IgD-negative memory B cell (primary cell): ENCODE measurements around the gene CD19. TPM values are rescaled to one million over a fixed set of nuclear protein-coding genes. Genes with fewer than 3 reads are reported as not detected.
"Not testable (repeated sequence)": the region's sequence is repeated elsewhere in the genome, so short reads cannot be mapped to it uniquely, and the experiment has no call there.

Experiments
- H3K27ac Mint-ChIP-seq, 3 donors: one replicate each; pipeline ENCODE4 v1.8.0; 2020 to 2022; ENCODE audit warnings: mild to moderate bottlenecking in 3 of 3, mixed read lengths in 3 of 3, moderate library complexity in 1 of 3
- H3K27me3 Mint-ChIP-seq: one replicate; pipeline ENCODE4 v1.8.0; 2021; ENCODE audit warnings: mixed read lengths
- H3K36me3 Mint-ChIP-seq: one replicate; pipeline ENCODE4 v1.8.0; 2020; ENCODE audit warnings: mild to moderate bottlenecking, mixed read lengths
- H3K4me1 Mint-ChIP-seq, 3 donors: one replicate each; pipeline ENCODE4 v1.8.0; 2020 to 2022; ENCODE audit warnings: mixed read lengths in 3 of 3, mild to moderate bottlenecking in 1 of 3
- H3K4me3 Mint-ChIP-seq, 4 donors: one replicate each; pipeline ENCODE4 v1.8.0; 2020 to 2022; ENCODE audit warnings: mild to moderate bottlenecking in 4 of 4, mixed read lengths in 4 of 4, moderate library complexity in 3 of 4
- H3K9me3 Mint-ChIP-seq, 3 donors: one replicate each; pipeline ENCODE4 v1.8.0; 2020 to 2021; ENCODE audit warnings: mixed read lengths in 3 of 3, mild to moderate bottlenecking in 1 of 3
- polyA plus RNA-seq: library from polyadenylated mRNA; unstranded; fragments of 300-500 nt; fragmentation: Illumina TruSeq; gene quantifications from one replicate; pipeline ENCODE4 v1.2.3, GENCODE V29; 2021

The CD19 gene
- polyA plus RNA-seq, 1 donor from 2014 or later: 185 TPM

DNA sequence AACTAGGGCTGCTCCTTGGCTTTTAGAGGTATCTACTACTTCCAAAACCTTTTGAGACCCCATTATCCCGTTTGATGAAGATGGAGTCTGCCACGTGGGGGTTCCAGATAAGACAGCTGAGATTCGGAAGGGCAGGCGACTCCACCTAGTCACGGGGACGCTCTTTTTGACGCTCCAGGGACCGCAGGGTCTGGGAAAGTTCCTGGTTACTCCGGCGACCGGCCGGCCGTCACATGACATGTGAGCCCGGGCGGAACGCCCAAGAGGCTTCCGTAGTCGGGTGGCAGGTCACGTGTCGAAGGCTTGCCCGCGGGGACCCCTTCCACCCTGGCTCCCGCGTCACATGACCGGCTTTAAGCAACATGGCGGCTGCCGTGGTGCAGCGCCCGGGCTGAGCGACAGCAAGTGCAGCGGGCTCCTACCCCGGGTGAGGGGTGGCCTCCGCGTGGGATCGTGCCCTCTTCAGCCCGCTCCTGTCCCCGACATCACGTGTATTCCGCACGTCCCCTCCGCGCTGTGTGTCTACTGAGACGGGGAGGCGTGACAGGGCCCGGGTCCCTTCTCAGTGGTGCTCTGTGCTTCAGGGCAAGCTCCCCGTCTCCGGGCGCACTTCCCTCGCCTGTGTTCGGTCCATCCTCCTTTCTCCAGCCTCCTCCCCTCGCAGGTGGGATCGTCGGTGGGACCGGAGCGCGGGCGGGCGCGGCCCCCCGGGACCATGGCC lies 42.8 kb downstream of the CD19 start, which contains the start of gene SPNS1:
SPNS1 (plus strand) TSS at position 342 of the 721 bp plus-strand sequence; CDS start at position 716, 374 bp downstream.
- Mint-ChIP-seq H3K27ac (peak within 1 kb of the TSS; percentile 94 to 98 (median 97)), H3K36me3 (peaks cover 1% of the 10 kb centered on the region), H3K9me3 (no peaks in the 10 kb centered on the region), H3K27me3 (no peaks in the 10 kb centered on the region), H3K4me1 (peaks cover 10 to 25% (median 19%) of the 10 kb centered on the region in 3 donors), H3K4me3 (peak within 1 kb of the TSS; percentile 93 to 99 (median 96))

GRCh38 chr16:28975158-28975599 lies 43.4 kb downstream of the CD19 start:
- Mint-ChIP-seq H3K4me3 (peak overlapping the region; percentile 93 to 99 (median 96)), H3K27ac (peak overlapping the region; percentile 94 to 98 (median 97)), H3K27me3 (no peaks in the 10 kb centered on the region)

DNA sequence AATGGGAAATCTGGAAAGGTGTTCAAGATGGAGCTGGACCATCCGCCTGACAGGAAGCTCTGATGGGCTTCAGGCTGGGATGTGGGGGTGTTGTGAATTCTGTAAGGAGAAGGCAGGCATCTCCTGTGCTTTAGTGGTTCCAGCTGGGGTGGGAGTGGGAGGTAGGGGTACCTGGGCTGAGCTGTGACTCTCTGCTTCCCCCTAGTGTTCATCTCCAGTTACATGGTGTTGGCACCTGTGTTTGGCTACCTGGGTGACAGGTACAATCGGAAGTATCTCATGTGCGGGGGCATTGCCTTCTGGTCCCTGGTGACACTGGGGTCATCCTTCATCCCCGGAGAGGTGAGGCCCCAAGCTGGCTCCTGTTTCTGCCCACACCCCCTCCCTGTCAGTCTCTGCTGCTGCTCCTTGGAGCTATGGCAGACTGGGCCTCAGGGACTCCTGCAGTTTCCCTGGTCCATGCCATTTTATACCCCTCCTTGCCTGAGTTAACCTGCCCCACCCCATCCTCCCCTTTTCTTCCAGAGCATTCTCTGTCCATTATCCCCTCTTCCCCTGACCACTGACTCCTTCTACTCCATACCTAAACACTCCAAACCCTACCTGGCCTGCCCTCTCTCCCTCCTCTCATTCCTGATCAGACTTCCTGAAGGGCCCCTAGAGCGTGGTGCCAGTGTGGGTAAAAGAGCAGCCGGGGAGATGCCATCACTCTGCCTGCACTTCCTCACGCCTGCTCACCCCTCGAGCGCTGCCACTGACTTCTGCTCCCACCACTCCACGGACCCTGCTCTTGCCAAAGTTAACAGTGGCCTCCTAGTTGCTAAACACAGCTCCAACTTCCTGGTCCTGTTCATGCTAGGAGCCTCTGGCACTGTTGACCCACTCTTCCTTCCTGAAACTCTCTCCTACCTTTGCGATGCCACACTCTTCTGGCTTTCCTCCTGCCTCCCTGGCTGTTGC lies 46.2 kb downstream of the CD19 start:
- Mint-ChIP-seq H3K27me3 (no peaks in the 10 kb centered on the region), H3K4me1 (peaks cover 11 to 25% (median 19%) of the 10 kb centered on the region in 3 donors), H3K27ac (peak overlapping the region in 2 of 3 donors; percentile 62 to 81), H3K9me3 (no peaks in the 10 kb centered on the region), H3K4me3 (peak overlapping the region in 2 of 4 donors; percentile 57 to 75), H3K36me3 (peaks cover 8% of the 10 kb centered on the region)

More at GRCh38 chr16:28975158-28975599, 43.4 kb downstream of the CD19 start:
- Mint-ChIP-seq H3K36me3 (peaks cover 1% of the 10 kb centered on the region), H3K4me1 (peaks cover 10 to 25% (median 19%) of the 10 kb centered on the region in 3 donors), H3K9me3 (no peaks in the 10 kb centered on the region)

- not testable (repeated sequence) for H3K4me3 Mint-ChIP-seq, H3K9me3 Mint-ChIP-seq, H3K27me3 Mint-ChIP-seq
- Mint-ChIP-seq H3K36me3 (peaks cover 20% of the 10 kb centered on the region), H3K4me1 (peaks cover 12 to 22% (median 16%) of the 10 kb centered on the region in 3 donors), H3K27ac (peak overlapping the region in 1 of 3 donors; percentile 58)
These were observed 48.6 kb downstream of the CD19 start for GRCh38 chr16:28980330-28980729.

- no peaks in the 10 kb centered on the region for H3K9me3 Mint-ChIP-seq
- H3K27ac Mint-ChIP-seq: peak overlapping the region in 1 of 3 donors; percentile 58
- peak overlapping the region in 1 of 4 donors; percentile 28 for H3K4me3 Mint-ChIP-seq
- H3K4me1 Mint-ChIP-seq: peaks cover 10 to 16% (median 12%) of the 10 kb centered on the region in 3 donors
- H3K27me3 Mint-ChIP-seq: no peaks in the 10 kb centered on the region
- peaks cover 19% of the 10 kb centered on the region for H3K36me3 Mint-ChIP-seq
These were observed 49.2 kb downstream of the CD19 start for GRCh38 chr16:28980929-28981328.

- Mint-ChIP-seq H3K9me3 (no peaks in the 10 kb centered on the region), H3K4me1 (peaks cover 7 to 13% (median 9%) of the 10 kb centered on the region in 3 donors), H3K4me3 (no peak overlapping the region), H3K27me3 (no peaks in the 10 kb centered on the region), H3K27ac (no peak overlapping the region), H3K36me3 (peaks cover 19% of the 10 kb centered on the region)
These were observed 49.7 kb downstream of the CD19 start for GRCh38 chr16:28981517-28981916.

DNA sequence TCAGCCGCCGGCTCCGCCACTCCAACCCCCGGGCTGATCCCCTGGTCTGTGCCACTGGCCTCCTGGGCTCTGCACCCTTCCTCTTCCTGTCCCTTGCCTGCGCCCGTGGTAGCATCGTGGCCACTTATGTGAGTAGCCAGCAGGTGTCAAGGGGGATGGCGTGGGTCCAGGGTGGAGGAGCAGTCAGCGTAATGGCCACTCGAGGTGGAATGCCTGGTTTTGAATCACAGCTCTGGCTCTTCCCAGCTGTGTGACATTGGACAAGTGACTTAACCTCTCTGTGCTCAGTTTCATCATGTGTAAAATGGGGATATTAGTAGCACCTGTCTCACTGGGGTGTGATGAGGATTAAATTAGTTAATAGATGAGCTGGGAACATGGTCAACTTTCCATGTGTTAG lies 50.6 kb downstream of the CD19 start:
- Mint-ChIP-seq H3K27me3 (no peaks in the 10 kb centered on the region), H3K4me3 (no peak overlapping the region), H3K27ac (peak overlapping the region in 1 of 3 donors; percentile 16), H3K4me1 (peaks cover 8 to 10% (median 10%) of the 10 kb centered on the region in 3 donors), H3K9me3 (peaks cover 0 to 5% (median 0%) of the 10 kb centered on the region in 3 donors), H3K36me3 (peaks cover 22% of the 10 kb centered on the region)

- Mint-ChIP-seq H3K27me3 (no peaks in the 10 kb centered on the region), H3K4me3 (no peak overlapping the region)
These were observed 51.2 kb downstream of the CD19 start for GRCh38 chr16:28982949-28983348.

DNA sequence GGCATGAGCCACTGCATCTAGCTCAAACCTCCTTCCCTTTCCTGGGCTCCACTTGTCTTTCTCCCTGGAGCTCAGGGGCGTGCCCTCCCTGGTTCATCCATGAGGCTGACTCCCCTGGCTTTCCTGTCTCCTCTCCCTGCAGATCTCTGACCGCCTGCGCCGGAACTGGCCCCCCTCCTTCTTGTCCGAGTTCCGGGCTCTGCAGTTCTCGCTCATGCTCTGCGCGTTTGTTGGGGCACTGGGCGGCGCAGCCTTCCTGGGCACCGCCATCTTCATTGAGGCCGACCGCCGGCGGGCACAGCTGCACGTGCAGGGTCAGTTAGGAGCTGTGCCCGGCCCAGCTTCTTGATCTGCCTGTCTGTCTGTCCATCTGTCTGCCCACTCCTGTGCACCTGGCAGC lies 51.9 kb downstream of the CD19 start:
- H3K27ac Mint-ChIP-seq: no peak overlapping the region
- H3K9me3 Mint-ChIP-seq: peaks cover 0 to 5% (median 0%) of the 10 kb centered on the region in 3 donors
- H3K36me3 Mint-ChIP-seq: peaks cover 22% of the 10 kb centered on the region
- H3K27me3 Mint-ChIP-seq: no peaks in the 10 kb centered on the region
- peaks cover 6 to 8% (median 7%) of the 10 kb centered on the region in 3 donors for H3K4me1 Mint-ChIP-seq
- H3K4me3 Mint-ChIP-seq: no peak overlapping the region

More at GRCh38 chr16:28982949-28983348, 51.2 kb downstream of the CD19 start:
- peaks cover 22% of the 10 kb centered on the region for H3K36me3 Mint-ChIP-seq
- peak overlapping the region in 1 of 3 donors; percentile 16 for H3K27ac Mint-ChIP-seq
- peaks cover 6 to 10% (median 8%) of the 10 kb centered on the region in 3 donors for H3K4me1 Mint-ChIP-seq
- peaks cover 0 to 5% (median 0%) of the 10 kb centered on the region in 3 donors for H3K9me3 Mint-ChIP-seq

GRCh38 chr16:28984091-28984490 lies 52.3 kb downstream of the CD19 start:
- Mint-ChIP-seq H3K4me1 (peaks cover 6 to 8% (median 6%) of the 10 kb centered on the region in 3 donors), H3K36me3 (peaks cover 23% of the 10 kb centered on the region), H3K27me3 (no peaks in the 10 kb centered on the region), H3K4me3 (no peak overlapping the region), H3K9me3 (peaks cover 0 to 5% (median 0%) of the 10 kb centered on the region in 3 donors), H3K27ac (no peak overlapping the region)

DNA sequence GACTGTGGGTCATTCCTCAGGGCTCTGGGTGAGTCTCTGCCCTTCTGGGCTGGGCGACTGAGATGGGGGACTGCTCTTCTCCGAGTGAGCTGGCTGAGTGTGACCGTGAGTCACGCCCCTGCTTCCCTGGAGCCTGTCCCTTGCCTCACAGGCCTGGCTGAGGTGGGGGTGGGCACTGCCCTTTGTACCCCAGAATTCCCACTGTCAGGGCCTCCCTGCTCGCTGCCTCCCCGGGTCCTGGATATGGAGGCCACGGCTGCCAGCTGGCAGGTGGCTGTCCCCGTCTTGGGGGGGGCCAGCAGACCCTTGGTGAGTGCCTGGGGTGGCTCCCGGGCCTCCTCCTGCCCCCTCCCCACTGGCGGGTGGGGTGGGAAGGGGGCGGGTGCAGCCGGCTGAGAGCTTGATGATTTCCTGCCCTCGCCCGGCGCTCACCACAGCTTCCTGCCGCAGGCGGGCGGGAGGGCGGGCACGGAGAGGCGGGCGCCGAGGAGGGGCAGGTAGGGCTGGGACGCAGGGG lies 52.9 kb downstream of the CD19 start, which contains the start of gene LAT:
LAT (plus strand) TSS at position 434 of the 517 bp plus-strand sequence. CDS start 366 bp downstream, outside the sequence.
- Mint-ChIP-seq H3K27me3 (no peaks in the 10 kb centered on the region), H3K27ac (peak within 1 kb of the TSS in 1 of 3 donors; percentile 95), H3K4me1 (peaks cover 6 to 8% (median 6%) of the 10 kb centered on the region in 3 donors), H3K9me3 (peaks cover 0 to 5% (median 0%) of the 10 kb centered on the region in 3 donors), H3K36me3 (peaks cover 26% of the 10 kb centered on the region), H3K4me3 (peak within 1 kb of the TSS in 3 of 4 donors; percentile 65 to 84 (median 78))

DNA sequence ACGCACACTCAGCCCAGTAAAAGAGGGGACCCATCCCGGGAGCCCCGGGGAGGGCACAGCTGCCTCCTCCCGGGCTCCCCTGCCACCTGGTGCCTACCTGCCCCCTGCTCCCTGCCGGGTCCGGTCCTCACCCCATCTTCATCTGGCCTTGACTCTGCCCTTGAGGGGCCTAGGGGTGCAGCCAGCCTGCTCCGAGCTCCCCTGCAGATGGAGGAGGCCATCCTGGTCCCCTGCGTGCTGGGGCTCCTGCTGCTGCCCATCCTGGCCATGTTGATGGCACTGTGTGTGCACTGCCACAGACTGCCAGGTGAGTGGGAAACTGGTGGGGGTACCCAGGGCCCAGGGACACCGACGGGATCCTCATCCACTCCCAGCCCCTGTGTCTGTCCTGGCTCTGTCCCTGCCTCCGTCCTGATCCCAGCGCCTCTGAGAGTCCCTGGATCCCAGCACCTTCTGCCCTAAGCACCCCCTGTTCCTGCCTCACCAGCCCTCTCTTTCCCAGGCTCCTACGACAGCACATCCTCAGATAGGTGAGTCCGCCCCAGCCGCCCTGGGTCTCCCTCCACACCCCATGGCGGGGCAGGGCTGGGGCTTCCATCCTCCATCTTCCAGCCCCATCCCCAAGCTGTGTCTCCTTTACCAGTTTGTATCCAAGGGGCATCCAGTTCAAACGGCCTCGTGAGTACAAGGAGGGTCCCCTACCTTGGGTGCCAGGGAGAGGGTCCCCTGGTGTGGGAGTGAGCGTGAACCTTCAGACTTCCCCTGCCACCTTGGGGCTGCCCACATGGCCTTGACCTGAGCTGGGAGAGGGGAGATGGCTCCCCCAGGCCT lies 53.7 kb downstream of the CD19 start:
- Mint-ChIP-seq H3K4me1 (peaks cover 6 to 8% (median 6%) of the 10 kb centered on the region in 3 donors), H3K9me3 (peaks cover 0 to 5% (median 0%) of the 10 kb centered on the region in 3 donors), H3K27ac (peak overlapping the region in 1 of 3 donors; percentile 95), H3K36me3 (peaks cover 27% of the 10 kb centered on the region), H3K27me3 (no peaks in the 10 kb centered on the region), H3K4me3 (peak overlapping the region in 3 of 4 donors; percentile 65 to 84 (median 78))

- Mint-ChIP-seq H3K27me3 (no peaks in the 10 kb centered on the region), H3K27ac (no peak overlapping the region), H3K9me3 (peaks cover 0 to 5% (median 0%) of the 10 kb centered on the region in 3 donors), H3K36me3 (peaks cover 22% of the 10 kb centered on the region), H3K4me3 (peak overlapping the region in 1 of 4 donors; percentile 78), H3K4me1 (peaks cover 6 to 8% (median 6%) of the 10 kb centered on the region in 3 donors)
These were observed 54.3 kb downstream of the CD19 start for GRCh38 chr16:28986046-28986445.
